GM12878 (cell line): Measurements from ENCODE around the gene KCNQ1OT1. TPM values are rescaled to one million over a fixed set of nuclear protein-coding genes. Genes with fewer than 3 reads are reported as not detected.

Experiments
- ATAC-seq: fragments of 200-7000 bp; cut with Tn5 transposase; 3 replicates; pipeline ENCODE4 v1.9.1; 2020; ENCODE audit warnings: mild to moderate bottlenecking, moderate library complexity
- BruUV-seq: library from RNA; stranded (reverse); fragments of 400-500 nt; replicated peaks from 2 replicates; lab custom pipeline; 2021; lab: Mats Ljungman, UMichigan
- CTCF ChIA-PET: fragments of 300-600 bp; sonication (Branson Sonifier 250); formaldehyde crosslinking; extraction: SDS; loops from one replicate; lab custom pipeline; 2021; ENCODE audit warnings: inconsistent platforms; lab: Yijun Ruan, JAX
- POLR2A ChIA-PET: fragments of 350-600 bp; formaldehyde crosslinking; extraction: SDS; loops from one replicate; lab custom pipeline; 2021; ENCODE audit warnings: inconsistent platforms; lab: Charles Lee
- RAD21 ChIA-PET: fragments of 300-600 bp; sonication (Branson Sonifier 250); formaldehyde crosslinking; loops from one replicate; lab custom pipeline; 2023; ENCODE audit warnings: antibody characterized with exemption; ENCODE audit not compliant: unreplicated experiment; lab: Charles Lee
- SMC1A ChIA-PET: fragments of 300-600 bp; sonication (Branson Sonifier 250); formaldehyde crosslinking; loops from one replicate; lab custom pipeline; 2023; ENCODE audit not compliant: unreplicated experiment, uncharacterized antibody; lab: Charles Lee
- DNase-seq: peaks from one replicate; pipeline ENCODE4 v3.0.0-alpha.2; 2011; ENCODE audit warnings: low read depth, low spot score
- FAIRE-seq: peaks from 3 replicates; lab custom pipeline; 2011; peaks lifted over from hg19 to GRCh38; lab: Jason Lieb, UNC
- H2AFZ ChIP-seq: 2 replicates; pipeline ENCODE4 v1.6.0; 2011; ENCODE audit warnings: low read depth, low read length, control low read depth; ENCODE audit not compliant: control insufficient read depth
- H3K27ac ChIP-seq: 2 replicates; pipeline ENCODE4 v1.5.1; 2011; ENCODE audit warnings: control low read depth; ENCODE audit not compliant: control insufficient read depth, insufficient read depth
- H3K27me3 ChIP-seq, 2 experiments: replicated peaks in 1 of 2; 2 replicates each; pipeline versions ENCODE4 v1.6.0 to v1.6.1; 2011; ENCODE audit warnings: low read length in 1 of 2; ENCODE audit not compliant: control insufficient read depth in 2 of 2, insufficient read depth in 2 of 2
- H3K36me3 ChIP-seq, 2 experiments: 2 replicates each; pipeline ENCODE4 v1.5.1; 2011; ENCODE audit warnings: low read length in 1 of 2; ENCODE audit not compliant: control insufficient read depth in 2 of 2, insufficient read depth in 2 of 2
- H3K4me1 ChIP-seq: 2 replicates; pipeline ENCODE4 v1.6.1; 2011; ENCODE audit warnings: mild to moderate bottlenecking, low read length, moderate library complexity, mixed read lengths; ENCODE audit not compliant: control insufficient read depth, insufficient read depth
- H3K4me2 ChIP-seq: 2 replicates; pipeline ENCODE4 v1.6.0; 2011; ENCODE audit warnings: control low read depth; ENCODE audit not compliant: control insufficient read depth, insufficient read depth
- H3K4me3 ChIP-seq: fragments of 200-600 bp; sonication (generic); 2 replicates; pipeline ENCODE4 v1.5.1; 2016
- H3K79me2 ChIP-seq: 2 replicates; pipeline ENCODE4 v1.6.0; 2011; ENCODE audit warnings: low read length; ENCODE audit not compliant: control insufficient read depth, insufficient read depth
- H3K9ac ChIP-seq: 2 replicates; pipeline ENCODE4 v1.8.0; 2011; ENCODE audit warnings: low read length, control low read depth, mixed read lengths; ENCODE audit not compliant: control insufficient read depth, insufficient read depth
- H3K9me3 ChIP-seq: replicated peaks from 3 replicates; pipeline ENCODE4 v1.5.1; 2011; ENCODE audit warnings: mild to moderate bottlenecking, low read length; ENCODE audit not compliant: control insufficient read depth, insufficient read depth
- H4K20me1 ChIP-seq: 2 replicates; pipeline ENCODE4 v1.6.0; 2011; ENCODE audit not compliant: control insufficient read depth, insufficient read depth
- BCLAF1 ChIP-seq: fragments of 450-650 bp; IDR thresholded peaks from 2 replicates; pipeline ENCODE4 v1.6.1; 2017; ENCODE audit warnings: antibody characterized with exemption, mild to moderate bottlenecking, moderate library complexity
- CBFB ChIP-seq: IDR thresholded peaks from 2 replicates; pipeline ENCODE4 v1.6.1; 2016; ENCODE audit warnings: antibody characterized with exemption, low read depth
- CBX3 ChIP-seq: fragments of 200-600 bp; sonication (generic); IDR thresholded peaks from 2 replicates; pipeline ENCODE4 v1.6.1; 2016; ENCODE audit warnings: low read depth, borderline replicate concordance
- CEBPB ChIP-seq, 2 experiments: fragments of 150-350 bp in 1 of 2; IDR thresholded peaks; 2 replicates each; pipeline ENCODE4 v1.6.1; 2012 to 2014; ENCODE audit warnings: low read depth in 2 of 2, low read length in 2 of 2, borderline replicate concordance in 1 of 2, inconsistent platforms in 1 of 2
- EZH2 ChIP-seq: IDR thresholded peaks from 2 replicates; pipeline ENCODE4 v1.6.1; 2012; ENCODE audit warnings: low read depth, mild to moderate bottlenecking, control low read depth, inconsistent platforms, low read length, borderline replicate concordance; ENCODE audit not compliant: control insufficient read depth
- FOXM1 ChIP-seq: IDR thresholded peaks from 2 replicates; pipeline ENCODE4 v1.6.1; 2012; ENCODE audit warnings: low read depth, mild to moderate bottlenecking, inconsistent platforms, low read length, moderate library complexity
- HCFC1 ChIP-seq: fragments of 150-350 bp; IDR thresholded peaks from 2 replicates; pipeline ENCODE4 v1.6.1; 2014; ENCODE audit warnings: low read length
- IRF5 ChIP-seq: fragments of 450-650 bp; IDR thresholded peaks from 2 replicates; pipeline ENCODE4 v1.6.1; 2017; ENCODE audit warnings: borderline replicate concordance
- KDM1A ChIP-seq: fragments of 200-600 bp; sonication (generic); IDR thresholded peaks from 2 replicates; pipeline ENCODE4 v1.6.1; 2016; ENCODE audit warnings: borderline replicate concordance
- MTA3 ChIP-seq: IDR thresholded peaks from 2 replicates; pipeline ENCODE4 v1.6.1; 2012; ENCODE audit warnings: low read length, inconsistent platforms, borderline replicate concordance
- MYB ChIP-seq: fragments of 150-350 bp; IDR thresholded peaks from 2 replicates; pipeline ENCODE4 v1.6.1; 2014; ENCODE audit warnings: mild to moderate bottlenecking, low read depth, low read length, borderline replicate concordance
- SKIL ChIP-seq: fragments of 450-650 bp; IDR thresholded peaks from 2 replicates; pipeline ENCODE4 v1.6.1; 2017; ENCODE audit warnings: mild to moderate bottlenecking, low read depth, inconsistent platforms; ENCODE audit not compliant: poor library complexity, severe bottlenecking
- SMAD5 ChIP-seq: IDR thresholded peaks from 2 replicates; pipeline ENCODE4 v1.6.1; 2016; ENCODE audit warnings: antibody characterized with exemption, low read depth
- TCF12 ChIP-seq: IDR thresholded peaks from 2 replicates; pipeline ENCODE4 v1.6.1; 2011; ENCODE audit warnings: low read depth, mild to moderate bottlenecking, low read length
- ZSCAN29 ChIP-seq: fragments of 450-650 bp; IDR thresholded peaks from 2 replicates; pipeline ENCODE4 v1.6.1; 2017; ENCODE audit warnings: mild to moderate bottlenecking, moderate library complexity
- WGBS: methylation state at CpG from one replicate; pipeline ENCODE4 v1.1.6; 2016; ENCODE audit warnings: low lambda C conversion rate; ENCODE audit not compliant: insufficient replicate concordance, insufficient coverage; ENCODE audit errors: missing lambda C conversion rate; 5-methylcytosine and 5-hydroxymethylcytosine counted together
- in situ Hi-C: fragments of 300-500 bp; cut with MboI; formaldehyde crosslinking; loops from 9 replicates; pipeline ENCODE4 v1.14.3; 2018; ENCODE audit warnings: mixed read lengths
- intact Hi-C: fragments of 100-400 bp; cut with micrococcal nuclease; formaldehyde crosslinking; loops from one replicate; pipeline ENCODE4 v1.14.2; 2022; ENCODE audit not compliant: unreplicated experiment
- polyA plus RNA-seq, 11 experiments: library from polyadenylated mRNA; depleted of rRNA in 4 of 11; unstranded in 6 of 11; stranded (reverse) in 5 of 11; fragments of >200 nt; fragmentation: Nextera tagmentation in 4 of 11; fragmentation: Illumina TruSeq in 1 of 11; extraction: Ambion mirVana in 4 of 11; extraction: Trizol in 1 of 11; gene quantifications; 1 replicate in 1 of 11; 2 replicates in 10 of 11; pipeline versions ENCODE4 v1.2.1 to v1.2.3, GENCODE V29; 2011 to 2016; ENCODE audit warnings: inconsistent platforms in 2 of 11, missing spikeins in 2 of 11, low read depth in 1 of 11
- total RNA-seq, 4 experiments: library from RNA; depleted of rRNA in 3 of 4; stranded (reverse); fragments of >200 nt in 3 of 4; fragmentation: Illumina TruSeq in 1 of 4; extraction: Trizol in 1 of 4; gene quantifications; 2 replicates each; pipeline versions ENCODE4 v1.2.1 to v1.2.3, GENCODE V29; 2013 to 2021
- TF ChIP-seq, protein P1 (sequence below): IDR thresholded peaks from 2 replicates; pipeline ENCODE4 v1.6.1; 2011; ENCODE audit warnings: borderline replicate concordance, low read depth, mild to moderate bottlenecking, moderate library complexity, low read length; ENCODE audit not compliant: insufficient read depth, poor library complexity, severe bottlenecking

Gene KCNQ1OT1
- total and polyA plus RNA-seq, 10 of the 15 experiments (the other 5 are each of a cell fraction or from before 2014, with no cell fraction given), result 0.02 to 1.6 (median 0.41) TPM

- DNase-seq, result no peak
- ATAC-seq, result no peak
- H2AFZ ChIP-seq, result no peak overlapping the region
- RAD21 ChIA-PET, result no interaction called here
- SMC1A ChIA-PET, result interaction anchor here (0.8 kb wide), 1 partner anchor 11 kb away, joined by 4 read pairs; no protein-coding TSS in a partner anchor
- no peaks in the 10 kb centered on the region for H3K4me1 ChIP-seq
- 34% methylated on average over 17 of the region's 17 CpGs for WGBS
- H3K27ac ChIP-seq, result no peak overlapping the region
- H3K4me2 ChIP-seq, result no peak overlapping the region
- intact Hi-C loops, result no loop called here
- POLR2A ChIA-PET, result no interaction called here
- H3K79me2 ChIP-seq, result no peaks in the 10 kb centered on the region
- H4K20me1 ChIP-seq, result no peaks in the 10 kb centered on the region
- peaks cover 2 to 3% of the 10 kb centered on the region in 2 experiments; a peak in 3 of 4 replicates for H3K27me3 ChIP-seq
- no peak for FAIRE-seq
- H3K36me3 ChIP-seq, result no peaks in the 10 kb centered on the region
- CTCF ChIA-PET, result interaction anchor here (0.6 to 0.7 kb wide), 2 partner anchors 169 to 1082 kb away, joined by 3 read pairs; no protein-coding TSS in a partner anchor
- no peak overlapping the region for H3K9ac ChIP-seq
- no peak overlapping the region for H3K4me3 ChIP-seq
- no peaks in the 10 kb centered on the region for H3K9me3 ChIP-seq
- BruUV-seq, result no TSS peak
- in situ Hi-C loops, result no loop called here
- TF ChIP-seq CBX3 (no peak), FOXM1 (no peak), MTA3 (no peak), ZSCAN29 (no peak), IRF5 (no peak), CEBPB (IDR thresholded peaks at IDR 0.05; ENCODE audit: borderline replicate concordance in 1 of 2, low read depth in 2 of 2, low read length in 2 of 2) (no peak), SKIL (no peak), KDM1A (no peak), SMAD5 (no peak), EZH2 (no peak), MYB (no peak), HCFC1 (no peak), BCLAF1 (no peak), CBFB (no peak), TCF12 (no peak)
- TF ChIP-seq, protein P1, sequence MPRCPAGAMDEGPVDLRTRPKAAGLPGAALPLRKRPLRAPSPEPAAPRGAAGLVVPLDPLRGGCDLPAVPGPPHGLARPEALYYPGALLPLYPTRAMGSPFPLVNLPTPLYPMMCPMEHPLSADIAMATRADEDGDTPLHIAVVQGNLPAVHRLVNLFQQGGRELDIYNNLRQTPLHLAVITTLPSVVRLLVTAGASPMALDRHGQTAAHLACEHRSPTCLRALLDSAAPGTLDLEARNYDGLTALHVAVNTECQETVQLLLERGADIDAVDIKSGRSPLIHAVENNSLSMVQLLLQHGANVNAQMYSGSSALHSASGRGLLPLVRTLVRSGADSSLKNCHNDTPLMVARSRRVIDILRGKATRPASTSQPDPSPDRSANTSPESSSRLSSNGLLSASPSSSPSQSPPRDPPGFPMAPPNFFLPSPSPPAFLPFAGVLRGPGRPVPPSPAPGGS, result no peak
These were observed 20.2 kb upstream of the KCNQ1OT1 start for GRCh38 chr11:2719831-2720590.
